SK-N-SH (cell line): Measurements from ENCODE around the gene MYH10. TPM values are rescaled to one million over a fixed set of nuclear protein-coding genes. Genes with fewer than 3 reads are reported as not detected.

Experiments used
- CTCF ChIA-PET: fragments of 300-600, 350-600 bp; formaldehyde crosslinking; extraction: SDS; loops from one replicate; lab custom pipeline; 2021; lab: Yijun Ruan, JAX
- POLR2A ChIA-PET: fragments of 350-600 bp; sonication (Branson Sonifier 250); formaldehyde crosslinking; extraction: SDS; loops from one replicate; lab custom pipeline; 2020; ENCODE audit warnings: antibody characterized with exemption, inconsistent platforms; lab: Yijun Ruan, JAX
- DNase-seq: peaks from one replicate; pipeline ENCODE4 v3.0.0; 2012
- H2AFZ ChIP-seq: fragments of 200-600 bp; sonication (generic); 2 replicates; pipeline ENCODE4 v1.8.1; 2016; ENCODE audit warnings: antibody characterized with exemption, mild to moderate bottlenecking, low read depth
- H3F3A ChIP-seq: fragments of 200-600 bp; sonication (generic); replicated peaks from 2 replicates; pipeline ENCODE3; 2016; ENCODE audit warnings: antibody characterized with exemption, mild to moderate bottlenecking; ENCODE audit not compliant: insufficient read depth
- H3K27ac ChIP-seq, 2 experiments: fragments of 200-500 bp in 1 of 2; fragments of 200-600 bp in 1 of 2; sonication (Bioruptor generic) in 1 of 2; sonication (generic), shearing (Covaris generic) in 1 of 2; 2 replicates each; pipeline versions ENCODE4 v1.5.1 to v1.6.1; 2014 to 2016; ENCODE audit warnings: low read depth in 2 of 2, inconsistent platforms in 1 of 2, low read length in 1 of 2, mild to moderate bottlenecking in 1 of 2, mixed read lengths in 1 of 2
- H3K27me3 ChIP-seq: fragments of 200-600 bp; sonication (generic), shearing (Covaris generic); 2 replicates; pipeline ENCODE4 v1.6.1; 2016; ENCODE audit warnings: mixed run types; ENCODE audit not compliant: insufficient read depth
- H3K36me3 ChIP-seq, 2 experiments: fragments of 200-500 bp in 1 of 2; fragments of 200-600 bp in 1 of 2; sonication (Bioruptor generic) in 1 of 2; sonication (generic) in 1 of 2; replicated peaks in 1 of 2; 2 replicates each; pipeline versions ENCODE3 to v1.5.1; 2014 to 2016; ENCODE audit warnings: low read length in 1 of 2, mild to moderate bottlenecking in 1 of 2; ENCODE audit not compliant: insufficient read depth in 2 of 2, control insufficient read depth in 1 of 2
- H3K4me1 ChIP-seq, 2 experiments: fragments of 200-500 bp in 1 of 2; fragments of 200-600 bp in 1 of 2; sonication (Bioruptor generic) in 1 of 2; sonication (generic), shearing (Covaris generic) in 1 of 2; 2 replicates each; pipeline versions ENCODE4 v1.5.1 to v1.6.1; 2014 to 2016; ENCODE audit warnings: low read depth in 1 of 2, low read length in 1 of 2, mixed run types in 1 of 2; ENCODE audit not compliant: insufficient read depth in 2 of 2, control insufficient read depth in 1 of 2
- H3K4me2 ChIP-seq: fragments of 200-600 bp; sonication (generic), shearing (Covaris generic); 2 replicates; pipeline ENCODE4 v1.6.1; 2017; ENCODE audit warnings: mixed run types
- H3K4me3 ChIP-seq, 2 experiments: fragments of 200-500 bp in 1 of 2; fragments of 200-600 bp in 1 of 2; sonication (Bioruptor generic) in 1 of 2; sonication (generic), shearing (Covaris generic) in 1 of 2; 2 replicates each; pipeline versions ENCODE4 v1.5.1 to v1.8.1; 2014 to 2016; ENCODE audit warnings: low read depth in 2 of 2, inconsistent platforms in 1 of 2, low read length in 1 of 2, mild to moderate bottlenecking in 1 of 2, mixed read lengths in 1 of 2, moderate library complexity in 1 of 2
- H3K79me2 ChIP-seq: fragments of 200-600 bp; sonication (generic); 2 replicates; pipeline ENCODE4 v1.8.1; 2017; ENCODE audit warnings: mild to moderate bottlenecking; ENCODE audit not compliant: insufficient read depth
- H3K9ac ChIP-seq: fragments of 200-600 bp; sonication (generic); 2 replicates; pipeline ENCODE4 v1.6.1; 2017; ENCODE audit warnings: mixed run types
- H3K9me2 ChIP-seq: fragments of 200-600 bp; sonication (generic); 2 replicates; pipeline ENCODE4 v1.6.1; 2017; ENCODE audit warnings: mixed run types
- H3K9me3 ChIP-seq: fragments of 200-600 bp; sonication (generic); 2 replicates; pipeline ENCODE4 v1.6.1; 2017; ENCODE audit warnings: mixed run types, mild to moderate bottlenecking, moderate library complexity
- H4K20me1 ChIP-seq: fragments of 200-600 bp; sonication (generic); 2 replicates; pipeline ENCODE4 v1.6.1; 2017; ENCODE audit warnings: mild to moderate bottlenecking, mixed run types; ENCODE audit not compliant: insufficient read depth
- EP300 ChIP-seq, 2 experiments: IDR thresholded peaks; 2 replicates each; pipeline versions ENCODE4 v1.4.0 to v1.6.1; 2012; ENCODE audit warnings: borderline replicate concordance in 1 of 2, low read depth in 1 of 2, low read length in 1 of 2
- FOSL2 ChIP-seq: IDR thresholded peaks from 2 replicates; pipeline ENCODE4 v1.4.0; 2012; ENCODE audit warnings: low read depth, mild to moderate bottlenecking, moderate library complexity, borderline replicate concordance
- FOXJ3 ChIP-seq: sonication (generic); formaldehyde crosslinking; IDR thresholded peaks from 2 replicates; pipeline ENCODE4 v1.5.1; 2020; ENCODE audit warnings: mild to moderate bottlenecking, missing genetic modification reagents
- FOXM1 ChIP-seq: IDR thresholded peaks from 2 replicates; pipeline ENCODE4 v1.4.0; 2012; ENCODE audit warnings: low read depth, mild to moderate bottlenecking
- GABPA ChIP-seq: IDR thresholded peaks from 2 replicates; pipeline ENCODE4 v1.4.0; 2012; ENCODE audit warnings: low read depth, mild to moderate bottlenecking
- MXI1 ChIP-seq: IDR thresholded peaks from 2 replicates; pipeline ENCODE4 v1.6.1; 2012; ENCODE audit warnings: mild to moderate bottlenecking, low read depth, low read length, improper control_type of control experiment
- NFIC ChIP-seq: IDR thresholded peaks from 2 replicates; pipeline ENCODE4 v1.4.0; 2012; ENCODE audit warnings: borderline replicate concordance
- NRF1 ChIP-seq: IDR thresholded peaks from 2 replicates; pipeline ENCODE4 v1.6.1; 2012; ENCODE audit warnings: low read depth, mild to moderate bottlenecking, low read length
- RAD21 ChIP-seq: IDR thresholded peaks from 2 replicates; pipeline ENCODE4 v1.6.1; 2012; ENCODE audit warnings: mild to moderate bottlenecking, low read length
- SIN3A ChIP-seq: IDR thresholded peaks from 2 replicates; pipeline ENCODE4 v1.6.1; 2012; ENCODE audit warnings: low read depth, mild to moderate bottlenecking, low read length, moderate library complexity, borderline replicate concordance
- SMC3 ChIP-seq: IDR thresholded peaks from 2 replicates; pipeline ENCODE4 v1.6.1; 2012; ENCODE audit warnings: low read depth, low read length, improper control_type of control experiment
- TCF12 ChIP-seq: IDR thresholded peaks from 2 replicates; pipeline ENCODE4 v1.4.0; 2012
- TEAD4 ChIP-seq: IDR thresholded peaks from 2 replicates; pipeline ENCODE4 v1.4.0; 2012; ENCODE audit warnings: mild to moderate bottlenecking, borderline replicate concordance; ENCODE audit not compliant: insufficient read depth
- YY1 ChIP-seq: IDR thresholded peaks from 2 replicates; pipeline ENCODE4 v1.4.0; 2012; ENCODE audit warnings: low read depth, mild to moderate bottlenecking
- WGBS: methylation state at CpG from one replicate; pipeline ENCODE4 v1.1.6; 2017; ENCODE audit warnings: low lambda C conversion rate; 5-methylcytosine and 5-hydroxymethylcytosine counted together
- polyA plus RNA-seq, 3 experiments: library from polyadenylated mRNA; depleted of rRNA; stranded (reverse); fragments of >200 nt; gene quantifications; 2 replicates each; pipeline ENCODE4 v1.2.3, GENCODE V29; 2012
- TF ChIP-seq, protein P1 (sequence below): IDR thresholded peaks from 2 replicates; pipeline ENCODE4 v1.4.0; 2012; ENCODE audit warnings: low read depth, borderline replicate concordance
- TF ChIP-seq, protein P2 (sequence below): fragments of 150-350 bp; IDR thresholded peaks from 2 replicates; pipeline ENCODE4 v1.6.1; 2016; ENCODE audit warnings: mild to moderate bottlenecking, low read depth, low read length
- TF ChIP-seq, protein P3 (sequence below): IDR thresholded peaks from 2 replicates; pipeline ENCODE4 v1.4.0; 2012; ENCODE audit warnings: low read depth
- TF ChIP-seq, protein P4 (sequence below): IDR thresholded peaks from 2 replicates; pipeline ENCODE4 v1.6.1; 2012; ENCODE audit warnings: mild to moderate bottlenecking, low read depth, low read length, moderate library complexity

The MYH10 gene
- polyA plus RNA-seq, 1 of the 3 experiments (the other 2 are of a cell fraction) = 64.2 TPM

DNA sequence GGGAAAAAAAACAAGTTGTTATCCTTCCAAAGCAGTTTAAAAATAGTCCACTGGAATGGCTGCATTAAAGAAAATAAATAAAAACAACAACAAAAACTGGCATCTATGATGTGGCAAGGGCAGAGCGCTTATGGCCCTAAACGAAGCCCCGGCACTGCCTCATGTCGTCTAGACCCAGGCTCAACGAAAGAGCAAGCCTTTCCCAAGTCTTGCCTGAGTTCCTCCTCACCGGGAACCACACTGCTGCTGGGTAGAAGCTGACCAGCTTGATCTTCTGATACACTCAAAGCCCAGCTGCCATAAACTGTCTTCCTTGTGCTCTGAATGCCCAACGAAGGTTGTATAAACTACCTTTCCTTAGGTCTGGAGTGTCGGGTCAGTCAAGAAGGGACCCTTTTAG, 157.9 kb downstream of the MYH10 start (continued):
- TF ChIP-seq, protein P1, sequence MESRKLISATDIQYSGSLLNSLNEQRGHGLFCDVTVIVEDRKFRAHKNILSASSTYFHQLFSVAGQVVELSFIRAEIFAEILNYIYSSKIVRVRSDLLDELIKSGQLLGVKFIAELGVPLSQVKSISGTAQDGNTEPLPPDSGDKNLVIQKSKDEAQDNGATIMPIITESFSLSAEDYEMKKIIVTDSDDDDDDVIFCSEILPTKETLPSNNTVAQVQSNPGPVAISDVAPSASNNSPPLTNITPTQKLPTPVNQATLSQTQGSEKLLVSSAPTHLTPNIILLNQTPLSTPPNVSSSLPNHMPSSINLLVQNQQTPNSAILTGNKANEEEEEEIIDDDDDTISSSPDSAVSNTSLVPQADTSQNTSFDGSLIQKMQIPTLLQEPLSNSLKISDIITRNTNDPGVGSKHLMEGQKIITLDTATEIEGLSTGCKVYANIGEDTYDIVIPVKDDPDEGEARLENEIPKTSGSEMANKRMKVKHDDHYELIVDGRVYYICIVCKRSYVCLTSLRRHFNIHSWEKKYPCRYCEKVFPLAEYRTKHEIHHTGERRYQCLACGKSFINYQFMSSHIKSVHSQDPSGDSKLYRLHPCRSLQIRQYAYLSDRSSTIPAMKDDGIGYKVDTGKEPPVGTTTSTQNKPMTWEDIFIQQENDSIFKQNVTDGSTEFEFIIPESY = no peak
- TF ChIP-seq TCF12 = no peak
- no peak for TF ChIP-seq YY1
- TF ChIP-seq, protein P2, sequence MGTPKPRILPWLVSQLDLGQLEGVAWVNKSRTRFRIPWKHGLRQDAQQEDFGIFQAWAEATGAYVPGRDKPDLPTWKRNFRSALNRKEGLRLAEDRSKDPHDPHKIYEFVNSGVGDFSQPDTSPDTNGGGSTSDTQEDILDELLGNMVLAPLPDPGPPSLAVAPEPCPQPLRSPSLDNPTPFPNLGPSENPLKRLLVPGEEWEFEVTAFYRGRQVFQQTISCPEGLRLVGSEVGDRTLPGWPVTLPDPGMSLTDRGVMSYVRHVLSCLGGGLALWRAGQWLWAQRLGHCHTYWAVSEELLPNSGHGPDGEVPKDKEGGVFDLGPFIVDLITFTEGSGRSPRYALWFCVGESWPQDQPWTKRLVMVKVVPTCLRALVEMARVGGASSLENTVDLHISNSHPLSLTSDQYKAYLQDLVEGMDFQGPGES = no peak
- no peak for TF ChIP-seq FOXJ3 (CRISPR knock-in tag)
- TF ChIP-seq, protein P3, sequence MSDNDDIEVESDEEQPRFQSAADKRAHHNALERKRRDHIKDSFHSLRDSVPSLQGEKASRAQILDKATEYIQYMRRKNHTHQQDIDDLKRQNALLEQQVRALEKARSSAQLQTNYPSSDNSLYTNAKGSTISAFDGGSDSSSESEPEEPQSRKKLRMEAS = no peak
- TF ChIP-seq, all 33 proteins: peak for 0

DNA sequence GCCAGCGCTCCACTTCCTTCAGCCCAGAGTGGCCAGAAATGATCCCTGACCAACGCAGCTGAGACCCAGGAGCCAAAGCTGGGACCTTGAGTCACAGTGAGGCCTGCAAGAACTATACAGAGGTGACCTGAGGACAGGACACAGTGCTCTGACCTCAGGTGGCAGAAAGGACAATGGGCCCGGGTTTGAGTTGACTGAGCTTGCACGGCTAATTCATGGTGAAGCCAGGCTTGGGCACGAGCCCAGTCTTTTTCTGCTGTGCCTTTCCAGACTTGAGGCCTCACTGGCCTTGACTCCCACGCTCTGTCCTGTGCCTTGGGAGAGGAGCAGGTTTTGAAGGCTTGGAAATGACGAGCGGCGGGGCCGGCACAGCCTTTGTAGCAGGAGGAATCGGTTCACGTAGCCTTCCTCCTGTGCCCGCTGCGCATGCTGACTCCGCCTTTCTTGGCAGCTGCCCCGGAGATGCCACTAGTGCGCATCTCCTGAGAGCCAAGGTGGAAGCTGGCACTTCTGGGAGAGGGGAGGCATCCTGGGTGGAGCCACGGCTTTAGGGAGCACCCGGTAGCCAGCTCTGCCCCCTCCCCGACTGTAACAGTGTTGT, 160.0 kb downstream of the MYH10 start:
- ChIA-PET CTCF (interaction anchor here (1.0 to 2.9 kb wide), 2 partner anchors 12 to 14 kb away, joined by 3 to 10 read pairs; no protein-coding TSS in a partner anchor), POLR2A (interaction anchor here (0.9 kb wide), 1 partner anchor 11 kb away, joined by 3 read pairs; no protein-coding TSS in a partner anchor)
- Histone ChIP-seq H3K27ac (no peak overlapping the region), H3K9me2 (no peaks in the 10 kb centered on the region), H3K36me3 (peaks cover 32 to 55% of the 10 kb centered on the region in 2 experiments), H3K9ac (no peak overlapping the region), H3K4me1 (no peaks in the 10 kb centered on the region; a peak in 2 of 4 replicates), H4K20me1 (peaks cover 20% of the 10 kb centered on the region), H3K4me2 (no peak overlapping the region), H3K79me2 (peaks cover 13% of the 10 kb centered on the region; the same call in 1 of the 2 replicates), H3F3A (peaks cover 34% of the 10 kb centered on the region), H3K27me3 (no peaks in the 10 kb centered on the region), H3K9me3 (no peaks in the 10 kb centered on the region), H3K4me3 (no peak overlapping the region), H2AFZ (no peak overlapping the region)
- WGBS = 92% methylated on average over 13 of the region's 20 CpGs
- no peak for DNase-seq
- TF ChIP-seq, protein P1 = no peak
- TF ChIP-seq SIN3A = no peak
- TF ChIP-seq, protein P4, sequence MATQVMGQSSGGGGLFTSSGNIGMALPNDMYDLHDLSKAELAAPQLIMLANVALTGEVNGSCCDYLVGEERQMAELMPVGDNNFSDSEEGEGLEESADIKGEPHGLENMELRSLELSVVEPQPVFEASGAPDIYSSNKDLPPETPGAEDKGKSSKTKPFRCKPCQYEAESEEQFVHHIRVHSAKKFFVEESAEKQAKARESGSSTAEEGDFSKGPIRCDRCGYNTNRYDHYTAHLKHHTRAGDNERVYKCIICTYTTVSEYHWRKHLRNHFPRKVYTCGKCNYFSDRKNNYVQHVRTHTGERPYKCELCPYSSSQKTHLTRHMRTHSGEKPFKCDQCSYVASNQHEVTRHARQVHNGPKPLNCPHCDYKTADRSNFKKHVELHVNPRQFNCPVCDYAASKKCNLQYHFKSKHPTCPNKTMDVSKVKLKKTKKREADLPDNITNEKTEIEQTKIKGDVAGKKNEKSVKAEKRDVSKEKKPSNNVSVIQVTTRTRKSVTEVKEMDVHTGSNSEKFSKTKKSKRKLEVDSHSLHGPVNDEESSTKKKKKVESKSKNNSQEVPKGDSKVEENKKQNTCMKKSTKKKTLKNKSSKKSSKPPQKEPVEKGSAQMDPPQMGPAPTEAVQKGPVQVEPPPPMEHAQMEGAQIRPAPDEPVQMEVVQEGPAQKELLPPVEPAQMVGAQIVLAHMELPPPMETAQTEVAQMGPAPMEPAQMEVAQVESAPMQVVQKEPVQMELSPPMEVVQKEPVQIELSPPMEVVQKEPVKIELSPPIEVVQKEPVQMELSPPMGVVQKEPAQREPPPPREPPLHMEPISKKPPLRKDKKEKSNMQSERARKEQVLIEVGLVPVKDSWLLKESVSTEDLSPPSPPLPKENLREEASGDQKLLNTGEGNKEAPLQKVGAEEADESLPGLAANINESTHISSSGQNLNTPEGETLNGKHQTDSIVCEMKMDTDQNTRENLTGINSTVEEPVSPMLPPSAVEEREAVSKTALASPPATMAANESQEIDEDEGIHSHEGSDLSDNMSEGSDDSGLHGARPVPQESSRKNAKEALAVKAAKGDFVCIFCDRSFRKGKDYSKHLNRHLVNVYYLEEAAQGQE = no peak
- no peak for TF ChIP-seq NFIC
- no peak for TF ChIP-seq FOSL2
- no peak for TF ChIP-seq MXI1
- no peak for TF ChIP-seq SMC3
- no peak for TF ChIP-seq NRF1
- TF ChIP-seq FOXM1 = no peak
- TF ChIP-seq FOXJ3 (CRISPR knock-in tag) = no peak
- no peak for TF ChIP-seq EP300 (IDR thresholded peaks at IDR 0.05; ENCODE audit: borderline replicate concordance in 1 of 2, low read depth in 1 of 2, low read length in 1 of 2)
- no peak for TF ChIP-seq GABPA
- TF ChIP-seq RAD21 = no peak
- TF ChIP-seq, protein P2 = no peak
- TF ChIP-seq TEAD4 = no peak
